DMS153 (cell line): Measurements from ENCODE around the gene KIAA0232.

Experiments used
- DNase-seq: peaks from one replicate; lab custom pipeline; 2025; lab: John Stamatoyannopoulos, UW

Gene KIAA0232, protein sequence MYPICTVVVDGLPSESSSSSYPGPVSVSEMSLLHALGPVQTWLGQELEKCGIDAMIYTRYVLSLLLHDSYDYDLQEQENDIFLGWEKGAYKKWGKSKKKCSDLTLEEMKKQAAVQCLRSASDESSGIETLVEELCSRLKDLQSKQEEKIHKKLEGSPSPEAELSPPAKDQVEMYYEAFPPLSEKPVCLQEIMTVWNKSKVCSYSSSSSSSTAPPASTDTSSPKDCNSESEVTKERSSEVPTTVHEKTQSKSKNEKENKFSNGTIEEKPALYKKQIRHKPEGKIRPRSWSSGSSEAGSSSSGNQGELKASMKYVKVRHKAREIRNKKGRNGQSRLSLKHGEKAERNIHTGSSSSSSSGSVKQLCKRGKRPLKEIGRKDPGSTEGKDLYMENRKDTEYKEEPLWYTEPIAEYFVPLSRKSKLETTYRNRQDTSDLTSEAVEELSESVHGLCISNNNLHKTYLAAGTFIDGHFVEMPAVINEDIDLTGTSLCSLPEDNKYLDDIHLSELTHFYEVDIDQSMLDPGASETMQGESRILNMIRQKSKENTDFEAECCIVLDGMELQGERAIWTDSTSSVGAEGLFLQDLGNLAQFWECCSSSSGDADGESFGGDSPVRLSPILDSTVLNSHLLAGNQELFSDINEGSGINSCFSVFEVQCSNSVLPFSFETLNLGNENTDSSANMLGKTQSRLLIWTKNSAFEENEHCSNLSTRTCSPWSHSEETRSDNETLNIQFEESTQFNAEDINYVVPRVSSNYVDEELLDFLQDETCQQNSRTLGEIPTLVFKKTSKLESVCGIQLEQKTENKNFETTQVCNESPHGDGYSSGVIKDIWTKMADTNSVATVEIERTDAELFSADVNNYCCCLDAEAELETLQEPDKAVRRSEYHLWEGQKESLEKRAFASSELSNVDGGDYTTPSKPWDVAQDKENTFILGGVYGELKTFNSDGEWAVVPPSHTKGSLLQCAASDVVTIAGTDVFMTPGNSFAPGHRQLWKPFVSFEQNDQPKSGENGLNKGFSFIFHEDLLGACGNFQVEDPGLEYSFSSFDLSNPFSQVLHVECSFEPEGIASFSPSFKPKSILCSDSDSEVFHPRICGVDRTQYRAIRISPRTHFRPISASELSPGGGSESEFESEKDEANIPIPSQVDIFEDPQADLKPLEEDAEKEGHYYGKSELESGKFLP (N-terminal part only)

DNA sequence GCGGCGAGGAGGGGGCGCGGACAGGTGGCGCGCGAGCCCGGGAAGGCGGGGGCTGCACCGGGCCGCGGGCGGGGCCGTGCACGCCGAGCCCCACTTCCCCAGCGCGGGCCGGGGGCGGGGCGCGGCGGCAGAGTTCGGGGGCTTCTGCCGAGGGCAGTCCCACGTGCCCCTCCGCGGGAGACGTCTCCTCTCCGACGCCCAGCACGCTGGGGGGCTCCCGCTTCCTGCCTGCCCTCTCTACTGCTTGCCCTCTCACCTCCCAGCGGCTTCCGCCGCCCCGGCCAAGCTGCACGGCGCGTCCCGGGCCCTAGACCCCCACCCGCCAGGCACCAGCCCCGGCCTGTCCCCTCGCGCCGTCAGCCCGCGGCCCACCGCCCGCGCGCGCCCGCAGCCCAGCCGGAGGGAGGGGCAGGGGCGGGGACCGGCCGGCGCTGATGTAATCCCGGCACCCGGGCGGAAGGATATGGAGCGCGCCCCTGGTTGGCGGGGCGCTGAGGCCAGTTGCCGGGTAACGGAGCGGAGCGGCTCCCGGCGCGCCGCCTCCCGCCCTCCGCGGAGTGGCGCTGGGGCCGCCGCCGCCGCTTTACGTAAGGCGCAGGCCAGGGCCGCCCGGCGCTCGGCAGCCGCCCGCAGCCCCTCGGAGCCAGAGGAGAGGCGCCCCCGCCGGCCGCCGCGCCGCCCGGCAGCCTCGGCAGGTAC, at the start of gene KIAA0232:
KIAA0232 (plus strand) TSS at position 581 of the 699 bp plus-strand sequence. CDS start 41,727 bp downstream, outside the sequence.
- DNase-seq: peak; percentile 36

DNA sequence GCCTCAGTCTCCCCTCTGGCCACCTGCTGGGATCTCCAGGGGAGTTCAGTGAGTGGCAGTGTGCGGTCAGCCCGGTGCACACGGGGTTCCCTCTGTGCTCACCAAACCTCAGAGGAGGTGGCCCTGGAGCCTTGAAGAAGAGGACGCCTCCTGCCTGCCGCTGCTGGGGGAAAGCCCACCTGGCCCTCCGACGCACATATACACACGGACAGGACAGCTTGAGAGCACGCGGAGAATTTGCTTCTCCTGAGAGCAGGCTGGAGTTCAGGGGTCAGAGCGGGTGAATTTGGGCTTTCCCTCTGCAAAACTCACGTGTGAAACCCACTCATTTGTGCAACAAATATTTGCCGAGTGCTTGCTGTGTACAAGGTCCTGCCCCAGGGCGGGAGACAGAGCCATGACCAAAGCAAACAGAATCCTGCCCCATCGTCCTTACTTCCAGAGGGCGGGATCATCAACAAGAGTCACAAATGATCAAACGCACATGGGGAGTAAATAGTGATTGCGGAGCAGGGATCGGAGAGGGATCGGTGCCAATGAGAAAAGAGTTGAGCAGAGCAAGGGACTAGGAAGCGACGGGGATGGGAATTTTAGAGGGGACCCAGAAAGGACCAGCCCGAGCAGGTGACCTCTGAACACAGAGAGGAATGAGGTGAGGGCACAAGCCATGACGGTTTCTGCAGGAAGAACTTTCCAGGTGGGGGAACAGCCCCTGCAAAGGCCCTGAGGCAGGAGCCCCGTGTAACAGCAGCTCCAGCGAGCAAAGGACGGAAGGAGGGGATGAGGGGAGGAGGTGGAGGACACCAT, 49.0 kb upstream of the KIAA0232 start:
- DNase-seq: no peak

DNA sequence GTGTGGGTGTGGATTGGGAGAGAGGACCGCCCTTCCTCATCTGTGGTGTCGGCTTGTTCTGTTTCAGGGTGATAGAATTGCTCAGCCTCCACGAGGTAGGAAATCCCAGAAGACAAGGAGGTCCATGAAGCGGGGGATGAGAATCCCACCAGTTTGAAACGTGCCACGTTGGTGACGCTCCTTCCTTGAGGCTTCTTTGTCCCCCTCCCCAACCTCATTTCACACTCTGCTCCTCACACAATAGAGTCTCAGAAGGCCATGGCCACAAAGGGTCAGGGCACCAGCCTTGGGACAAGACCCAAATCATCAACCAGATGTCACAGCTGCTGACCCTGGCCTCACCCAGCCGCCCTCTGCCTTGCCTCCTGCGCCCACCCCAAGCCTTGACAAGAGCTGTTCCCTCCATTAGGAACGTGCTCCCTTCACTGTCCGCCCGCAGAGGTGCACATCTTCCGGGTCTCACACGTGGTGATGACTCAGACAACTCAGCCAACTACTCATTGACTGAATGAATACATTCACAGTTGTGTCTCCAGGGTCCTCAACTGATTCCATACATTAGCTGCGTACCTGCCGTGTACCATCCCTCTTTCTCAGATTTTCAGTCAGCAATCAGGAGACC, 48.3 kb upstream of the KIAA0232 start:
- no peak for DNase-seq

DNA sequence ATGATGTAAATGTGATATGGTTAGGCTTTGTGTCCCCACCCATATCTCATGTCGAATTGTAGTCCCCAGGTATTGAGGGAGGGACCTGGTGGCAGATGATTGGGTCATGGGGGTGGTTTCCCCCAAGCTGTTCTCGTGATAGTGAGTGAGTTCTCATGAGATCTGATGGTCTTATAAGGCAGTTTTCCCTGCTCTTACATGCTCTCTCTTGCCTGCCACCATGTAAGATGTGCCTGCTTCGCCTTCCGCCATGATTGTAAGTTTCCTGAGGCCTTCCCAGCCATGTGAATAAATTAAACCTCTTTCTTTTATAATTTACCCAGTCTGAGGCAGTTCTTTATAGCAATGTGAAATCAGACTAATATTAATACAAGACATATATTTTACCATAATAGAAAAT, 42.6 kb upstream of the KIAA0232 start:
- DNase-seq: no peak

DNA sequence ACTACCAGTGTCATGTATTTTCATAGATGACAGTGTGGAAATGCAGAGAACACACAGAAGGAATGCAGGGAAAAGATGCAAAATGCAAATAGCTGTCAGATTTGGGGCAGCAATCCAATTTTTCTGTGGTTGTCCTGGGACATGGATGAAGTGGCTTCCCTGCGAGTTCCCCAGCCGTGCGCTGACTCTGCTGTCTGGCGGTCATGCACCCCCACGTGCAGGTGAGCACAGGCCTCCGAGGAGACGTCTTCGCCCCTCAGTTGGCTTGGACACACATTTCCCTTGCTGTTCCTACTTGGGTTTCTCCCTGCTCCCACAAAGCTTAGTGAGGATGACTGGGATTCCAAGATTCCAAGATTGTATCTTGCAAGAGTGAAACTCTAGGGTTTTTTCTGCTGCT, 42.2 kb upstream of the KIAA0232 start:
- no peak for DNase-seq

DNA sequence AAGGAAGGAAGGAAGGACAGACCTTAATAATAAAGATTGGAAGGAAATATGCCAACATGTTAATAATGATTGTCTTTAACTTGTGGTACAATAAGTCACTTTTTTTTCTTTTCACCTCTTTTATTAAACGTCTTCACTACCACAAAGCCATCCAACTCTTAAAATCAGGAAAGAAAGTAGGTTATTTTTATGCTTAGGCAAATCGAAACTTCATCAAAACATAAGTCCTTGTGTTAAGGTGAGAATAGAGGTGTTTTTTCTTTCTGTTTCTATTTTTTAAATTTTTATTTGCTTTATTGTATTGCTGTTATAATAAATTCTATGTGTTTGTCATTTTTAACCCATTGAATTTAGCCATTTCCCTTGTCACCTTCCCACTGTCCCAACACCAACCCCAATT, 40.0 kb upstream of the KIAA0232 start:
- DNase-seq: no peak

DNA sequence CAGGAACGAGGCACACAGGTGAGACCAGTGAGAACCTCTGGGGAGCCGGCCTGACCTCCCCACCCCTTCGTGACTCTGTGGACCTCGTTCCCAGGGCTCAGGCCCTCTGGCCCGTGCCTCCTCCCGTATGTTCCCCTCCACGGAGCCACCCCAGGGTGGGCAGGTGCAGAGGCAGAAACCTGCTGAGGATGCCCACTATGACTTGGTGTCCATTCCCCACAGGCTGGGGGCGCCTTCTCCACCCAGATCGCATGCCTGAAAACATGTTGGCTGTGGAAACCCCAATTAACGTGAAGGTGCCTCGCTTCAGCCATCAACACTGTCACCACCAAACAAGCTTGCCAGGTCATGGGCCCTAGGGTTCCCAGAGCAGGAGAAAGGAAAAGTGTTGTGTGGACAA, 39.5 kb upstream of the KIAA0232 start:
- no peak for DNase-seq

DNA sequence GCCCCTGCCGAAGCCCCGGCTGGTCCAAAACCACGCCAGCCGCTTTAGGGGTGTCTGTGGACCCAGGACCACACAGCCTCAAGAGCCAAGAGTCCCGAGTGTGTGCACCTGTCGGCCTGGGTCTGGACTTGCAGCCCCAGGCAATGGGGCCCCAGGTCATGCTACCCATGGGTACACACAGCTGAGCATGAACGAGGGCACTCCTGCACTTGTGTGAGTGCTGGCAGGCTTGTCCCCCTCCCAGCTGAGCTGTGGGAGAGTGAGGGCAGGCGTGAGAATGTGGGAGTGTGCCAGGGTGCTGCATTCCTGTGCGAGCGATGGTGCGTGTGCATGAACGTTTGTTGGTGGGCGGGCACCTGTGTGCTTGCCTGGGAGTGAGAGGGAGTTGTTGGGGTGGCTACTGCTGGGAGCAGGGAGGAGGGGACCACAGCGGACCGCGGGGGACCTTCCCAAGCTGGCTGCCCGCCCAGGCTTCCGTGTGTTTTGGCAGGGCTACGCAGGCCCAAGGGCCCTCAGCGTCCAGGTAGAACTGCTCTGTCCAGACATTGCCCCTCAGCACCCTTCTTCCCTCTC, 35.7 kb upstream of the KIAA0232 start:
- peak; percentile 24 for DNase-seq

DNA sequence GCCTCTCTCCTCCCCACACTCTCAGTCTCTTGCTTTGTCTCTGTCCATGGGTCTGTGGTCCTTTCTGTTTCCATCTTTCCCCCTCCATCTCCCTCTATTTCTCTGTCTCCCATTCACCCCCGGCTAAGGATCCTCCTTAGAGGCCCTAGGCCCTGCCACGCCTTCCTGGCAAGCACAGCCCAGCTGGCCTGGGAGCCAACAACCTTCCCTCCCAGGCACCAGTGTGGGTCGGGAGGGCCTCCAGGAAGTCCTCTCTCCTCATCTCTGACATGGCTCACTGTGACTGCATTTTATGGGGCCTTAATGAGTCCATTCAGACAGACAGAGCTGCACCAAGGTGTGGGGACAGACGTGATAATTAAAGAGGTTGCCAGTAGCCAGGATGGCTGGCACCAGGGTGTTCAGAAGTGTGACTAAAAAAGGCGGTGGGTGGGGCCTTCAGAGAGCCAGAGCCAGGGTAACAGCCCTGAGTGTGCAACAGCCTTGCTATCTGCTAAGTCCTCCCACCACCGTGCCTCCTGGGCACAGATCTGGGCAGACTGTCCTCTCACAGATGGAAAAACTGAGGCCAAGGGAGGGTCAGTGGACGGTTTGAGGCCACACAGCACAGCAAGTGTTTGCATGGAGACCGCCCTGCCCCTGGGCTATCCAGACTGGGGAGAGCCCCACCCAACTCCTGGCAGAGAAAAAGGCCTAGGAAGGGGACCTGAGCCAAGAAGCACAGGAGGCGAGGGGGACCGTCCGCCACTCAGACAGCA, 35.1 kb upstream of the KIAA0232 start:
- peak; percentile 42 for DNase-seq

DNA sequence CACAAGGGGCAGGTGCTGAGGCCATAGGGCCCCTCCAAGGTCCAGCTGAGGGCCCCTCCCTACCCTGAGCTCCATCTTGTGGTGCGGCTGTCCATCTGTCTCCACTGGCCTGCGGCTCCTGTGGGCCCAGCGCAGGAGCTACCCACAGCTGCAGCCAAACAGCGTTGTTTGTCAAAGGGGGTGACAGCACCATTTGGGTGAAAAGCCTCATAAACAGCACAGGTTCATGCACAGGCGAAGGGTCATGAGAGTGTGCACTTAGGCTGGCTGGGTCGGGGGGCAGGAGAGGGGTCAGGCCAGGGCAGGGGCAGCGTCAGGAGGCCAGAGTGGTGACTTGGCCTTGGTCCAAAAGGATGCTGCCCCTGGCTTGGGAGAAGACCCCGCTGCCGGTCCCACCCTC, 34.2 kb upstream of the KIAA0232 start:
- no peak for DNase-seq

DNA sequence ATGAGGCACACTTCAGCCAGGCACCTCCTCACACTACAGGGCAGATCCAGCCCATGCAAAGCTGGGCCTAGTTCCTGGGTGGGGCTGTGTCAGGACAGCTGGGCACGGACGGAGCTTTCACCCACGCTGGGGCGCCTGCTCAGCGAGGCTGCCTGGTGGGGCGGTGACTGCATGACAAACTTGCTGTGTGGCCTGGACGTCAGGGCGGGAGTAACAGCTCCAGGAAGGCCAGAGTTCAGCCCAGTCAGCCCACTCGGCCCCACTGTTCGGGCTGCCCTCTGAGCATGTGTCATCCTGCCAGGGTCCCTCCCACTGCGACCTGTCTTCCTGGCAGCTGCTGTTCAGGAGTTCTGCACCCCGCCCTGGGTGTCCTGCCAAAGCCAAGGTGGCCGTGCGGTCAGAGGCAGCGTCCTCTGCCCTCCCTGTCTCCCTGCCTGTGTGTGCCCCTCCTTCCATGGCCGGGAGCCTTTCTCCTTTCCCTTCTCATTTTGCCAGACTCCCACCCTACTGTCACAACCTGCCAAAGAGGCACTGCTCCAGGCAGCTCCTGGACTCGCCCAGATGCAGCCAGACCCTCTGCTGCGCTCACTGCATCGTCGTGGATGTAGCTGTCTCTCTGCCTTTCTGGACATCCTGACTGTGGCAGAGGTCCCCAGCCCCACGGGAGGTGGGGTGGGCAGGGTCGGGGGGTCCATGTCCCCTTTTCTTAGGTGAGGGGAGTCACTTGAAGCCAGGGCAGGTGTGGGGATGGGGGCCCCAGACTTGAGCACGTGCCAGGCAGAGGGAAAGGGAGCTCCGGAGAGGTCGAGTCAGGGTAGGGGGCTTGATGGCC, 33.0 kb upstream of the KIAA0232 start:
- DNase-seq: no peak

DNA sequence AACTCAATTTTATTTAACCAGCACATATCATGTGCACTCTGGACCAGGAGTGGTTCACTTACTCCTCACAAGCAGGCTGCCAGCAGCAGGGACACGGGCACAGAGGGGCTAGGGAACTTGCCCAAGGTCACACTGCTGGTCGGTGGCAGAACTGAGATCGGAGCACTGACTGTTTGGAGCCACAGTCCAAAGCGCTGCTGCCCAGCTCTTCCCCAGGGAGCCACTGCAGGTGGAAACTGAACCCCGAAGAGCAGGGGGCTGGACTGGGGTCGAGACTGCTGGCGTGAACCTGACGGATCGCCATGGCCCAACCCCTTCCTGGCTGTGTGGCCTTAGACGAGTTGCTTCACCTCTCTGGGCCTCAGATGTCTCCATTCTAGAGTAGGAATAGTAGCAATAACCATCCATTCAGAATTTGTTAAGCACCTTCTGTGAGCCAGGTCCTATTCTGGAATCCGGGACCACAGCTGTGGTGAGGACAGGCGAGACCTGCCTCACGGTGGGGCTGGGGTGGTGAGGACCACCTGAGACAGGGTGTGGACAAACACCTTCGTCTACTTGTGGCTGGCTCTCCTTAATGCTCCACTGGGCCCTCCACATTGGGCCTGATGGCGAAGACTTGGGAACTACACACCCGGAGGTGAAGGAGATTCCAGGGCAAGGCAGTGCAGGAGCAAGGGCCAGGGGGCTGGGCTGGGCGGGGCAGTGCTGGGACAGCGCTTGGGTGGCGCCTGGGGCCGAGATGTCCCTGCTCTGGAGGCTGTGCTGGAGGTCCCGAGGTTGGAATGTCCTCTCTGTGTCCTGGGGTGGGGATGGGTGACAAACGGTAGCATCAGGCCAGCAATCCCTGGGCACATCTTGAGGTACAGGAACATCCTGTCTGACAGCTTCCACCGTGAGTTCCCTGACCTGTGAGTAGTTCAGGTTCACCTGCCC, 32.0 kb upstream of the KIAA0232 start:
- no peak for DNase-seq

DNA sequence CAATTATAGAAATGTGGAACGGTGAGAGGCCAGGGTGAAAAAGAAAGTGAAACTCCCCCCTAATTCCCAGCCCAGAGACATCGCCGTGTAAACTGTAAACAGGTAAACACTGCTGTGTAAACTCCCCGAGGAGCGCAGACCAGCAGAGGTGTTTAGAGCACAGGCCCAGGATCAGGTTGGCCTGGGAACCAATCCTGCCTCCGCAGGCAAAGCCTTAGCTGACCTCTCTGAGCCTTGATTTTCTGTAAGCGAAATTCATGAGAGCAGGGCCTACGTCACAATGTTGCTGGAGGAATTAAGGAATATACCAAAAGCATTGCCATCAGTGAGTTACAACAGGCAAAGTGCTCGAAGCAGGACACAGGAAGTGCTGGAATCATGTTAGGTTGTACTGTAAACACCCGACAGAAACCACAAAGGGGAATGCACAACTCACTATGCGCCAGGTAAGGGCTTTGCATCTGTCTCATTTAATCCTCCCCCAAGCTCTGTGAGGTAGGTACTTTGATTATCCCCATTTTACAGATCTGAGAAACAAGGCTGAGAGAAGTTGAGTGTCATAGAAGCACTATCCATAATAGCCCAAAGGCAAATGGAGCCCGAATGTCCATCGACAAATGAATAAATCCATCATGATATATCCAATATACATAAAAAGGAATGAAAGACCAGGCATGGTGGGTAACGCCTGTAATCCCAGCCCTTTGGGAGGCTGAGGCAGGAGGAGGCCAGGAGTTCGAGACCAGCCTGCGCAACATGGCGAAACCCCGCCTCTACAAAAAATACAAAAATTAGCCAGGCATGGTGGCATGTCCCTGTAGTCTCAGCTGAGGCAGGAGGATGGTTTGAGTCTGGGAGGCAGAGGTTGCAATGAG, 30.7 kb upstream of the KIAA0232 start:
- no peak for DNase-seq

DNA sequence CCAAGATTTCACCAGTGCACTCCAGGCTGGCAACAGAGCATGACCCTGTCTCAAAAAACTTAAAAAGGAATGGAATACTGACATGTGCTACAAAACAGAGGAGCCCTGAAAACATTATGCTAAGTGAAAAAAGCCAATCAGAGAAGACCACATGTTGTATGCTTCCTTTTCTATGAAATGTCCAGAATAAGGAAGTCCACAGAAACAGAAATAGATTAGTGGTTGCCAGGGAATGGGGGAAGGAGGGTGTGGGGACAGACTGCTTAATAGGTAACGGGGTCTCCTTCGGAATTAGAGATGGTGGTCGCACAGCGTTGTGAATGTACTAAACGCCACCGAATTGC, 30.1 kb upstream of the KIAA0232 start:
- DNase-seq: no peak

DNA sequence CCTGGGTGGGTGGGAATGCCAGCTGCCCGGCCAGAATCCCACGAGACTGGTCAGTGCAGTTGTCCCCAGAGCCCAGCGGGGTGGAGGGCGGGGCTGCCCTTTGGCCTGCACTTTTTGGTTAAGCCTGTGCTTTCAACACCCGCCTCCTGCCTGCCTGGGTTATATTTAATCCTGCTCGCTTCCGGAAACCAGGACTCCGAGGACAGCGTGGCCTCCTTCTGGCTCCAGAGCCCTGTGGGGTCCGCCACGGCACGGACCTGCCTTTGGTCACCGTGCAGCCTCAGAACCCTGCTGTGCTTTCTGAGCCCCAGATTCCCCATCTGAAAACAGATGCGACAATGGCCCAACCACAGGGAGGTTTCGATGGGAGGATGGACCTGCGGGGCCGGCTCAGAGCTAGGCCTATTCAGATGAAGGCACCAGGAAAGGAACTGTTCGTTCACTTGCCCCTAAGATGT, 29.4 kb upstream of the KIAA0232 start:
- no peak for DNase-seq

DNA sequence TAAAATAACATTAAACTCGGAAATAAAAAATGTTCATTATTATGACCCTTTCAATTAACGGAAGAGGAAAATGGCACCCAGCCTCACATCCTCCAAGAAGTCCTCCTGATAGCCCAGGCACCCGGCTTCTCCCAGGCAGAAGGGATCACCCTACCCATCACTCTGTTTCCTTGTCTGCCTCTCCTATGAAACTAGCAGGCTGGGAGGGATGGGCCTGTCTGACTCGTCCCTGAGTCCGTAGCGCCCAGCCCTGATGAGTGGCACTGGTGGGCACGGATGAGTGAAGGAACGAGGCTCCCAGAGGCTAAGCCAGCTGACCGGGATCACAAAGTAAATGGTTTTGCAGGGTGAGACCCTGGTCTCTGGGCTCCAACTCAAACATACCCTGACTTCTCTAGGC, 28.6 kb upstream of the KIAA0232 start:
- no peak for DNase-seq
